Measurements from ENCODE around the gene RNF115. TPM values are rescaled to one million over a fixed set of nuclear protein-coding genes. Genes with fewer than 3 reads are reported as not detected.

Gene RNF115
- total and polyA plus RNA-seq, 7 experiments from 2014 or later = 3.7 to 17.3 (median 14.7) TPM

GRCh38 chr1:145705622-145706021 lies 118.3 kb downstream of the RNF115 start:
- CTCF ChIA-PET = no interaction called here
- Histone ChIP-seq H3K27me3 (ENCODE audit: control insufficient read depth in 2 of 2, insufficient read depth in 2 of 2, low read length in 2 of 2) (no peaks in the 10 kb centered on the region), H3K27ac (ENCODE audit: low read depth, low read length) (no peak overlapping the region), H3K4me1 (ENCODE audit: control insufficient read depth in 2 of 2, insufficient read depth in 2 of 2, low read length in 2 of 2) (no peaks in the 10 kb centered on the region), H3K9me3 (ENCODE audit: control insufficient read depth in 2 of 3, low read length in 3 of 3) (no peaks in the 10 kb centered on the region), H3K4me3 (ENCODE audit: low read length) (no peak overlapping the region), H3K36me3 (ENCODE audit: control insufficient read depth in 2 of 3, insufficient read depth in 3 of 3, low read length in 3 of 3) (no peaks in the 10 kb centered on the region)
- DNase-seq (no peak), ATAC-seq (no peak)
- Mint-ChIP-seq H3K4me1 (peaks cover 0 to 5% (median 0%) of the 10 kb centered on the region in 7 donors), H3K36me3 (no peaks in the 10 kb centered on the region), H3K9me3 (no peaks in the 10 kb centered on the region), H3K27me3 (peaks cover 0 to 25% (median 0%) of the 10 kb centered on the region in 5 donors), H3K4me3 (no peak overlapping the region), H3K27ac (no peak overlapping the region)
- intact Hi-C loops (cut with micrococcal nuclease) = no loop called here
- POLR2A ChIA-PET = no interaction called here

GRCh38 chr1:145702826-145703225 lies 121.1 kb downstream of the RNF115 start:
- Histone ChIP-seq H3K4me3 (ENCODE audit: low read length) (no peak overlapping the region), H3K27me3 (ENCODE audit: control insufficient read depth in 2 of 2, insufficient read depth in 2 of 2, low read length in 2 of 2) (no peaks in the 10 kb centered on the region), H3K9me3 (ENCODE audit: control insufficient read depth in 2 of 3, low read length in 3 of 3) (no peaks in the 10 kb centered on the region), H3K4me1 (ENCODE audit: control insufficient read depth in 2 of 2, insufficient read depth in 2 of 2, low read length in 2 of 2) (no peaks in the 10 kb centered on the region), H3K27ac (ENCODE audit: low read depth, low read length) (no peak overlapping the region), H3K36me3 (ENCODE audit: control insufficient read depth in 2 of 3, insufficient read depth in 3 of 3, low read length in 3 of 3) (no peaks in the 10 kb centered on the region)
- H3K27ac Mint-ChIP-seq = no peak overlapping the region
- intact Hi-C loops (cut with micrococcal nuclease) = no loop called here
- POLR2A ChIA-PET = no interaction called here
- H3K9me3 Mint-ChIP-seq = no peaks in the 10 kb centered on the region
- H3K27me3 Mint-ChIP-seq = peaks cover 0 to 37% (median 0%) of the 10 kb centered on the region in 5 donors
- H3K4me3 Mint-ChIP-seq = no peak overlapping the region
- no peak for DNase-seq
- CTCF ChIA-PET = no interaction called here
- no peak for ATAC-seq
- H3K4me1 Mint-ChIP-seq = peaks cover 0 to under 1% (median 0%) of the 10 kb centered on the region in 7 donors
- no peaks in the 10 kb centered on the region for H3K36me3 Mint-ChIP-seq

DNA sequence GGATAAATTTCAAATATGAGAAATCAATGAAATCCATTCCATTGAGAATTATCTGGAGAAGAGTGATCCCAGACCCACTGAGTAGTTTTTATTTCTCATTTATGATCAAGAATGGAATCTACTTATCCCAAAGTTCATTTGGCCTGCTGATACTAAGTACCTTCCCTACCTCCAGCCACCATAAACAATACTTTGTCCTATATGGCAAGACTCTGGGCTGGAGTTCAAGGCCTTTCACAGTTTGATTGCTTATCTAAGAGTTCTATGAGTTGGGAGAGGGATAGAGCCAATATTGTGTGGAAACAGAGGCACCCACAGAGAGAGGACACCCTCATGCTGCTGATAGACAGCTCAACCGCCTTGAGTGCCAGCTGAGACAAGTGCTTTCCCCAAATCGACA lies 121.8 kb downstream of the RNF115 start:
- no peaks in the 10 kb centered on the region for H3K4me1 ChIP-seq (ENCODE audit: control insufficient read depth in 2 of 2, insufficient read depth in 2 of 2, low read length in 2 of 2)
- Mint-ChIP-seq H3K27me3 (peaks cover 0 to 40% (median 0%) of the 10 kb centered on the region in 5 donors), H3K36me3 (no peaks in the 10 kb centered on the region), H3K27ac (no peak overlapping the region), H3K4me1 (no peaks in the 10 kb centered on the region), H3K9me3 (no peaks in the 10 kb centered on the region), H3K4me3 (no peak overlapping the region)
- H3K27me3 ChIP-seq (ENCODE audit: control insufficient read depth in 2 of 2, insufficient read depth in 2 of 2, low read length in 2 of 2) = no peaks in the 10 kb centered on the region
- DNase-seq = no peak
- ChIA-PET POLR2A (no interaction called here), CTCF (no interaction called here)
- no peak for ATAC-seq
- H3K36me3 ChIP-seq (ENCODE audit: control insufficient read depth in 2 of 3, insufficient read depth in 3 of 3, low read length in 3 of 3) = no peaks in the 10 kb centered on the region
- H3K9me3 ChIP-seq (ENCODE audit: control insufficient read depth in 2 of 3, low read length in 3 of 3) = no peaks in the 10 kb centered on the region
- no peak overlapping the region for H3K27ac ChIP-seq (ENCODE audit: low read depth, low read length)
- intact Hi-C loops (cut with micrococcal nuclease) = no loop called here
- no peak overlapping the region for H3K4me3 ChIP-seq (ENCODE audit: low read length)

- Histone ChIP-seq H3K36me3 (ENCODE audit: control insufficient read depth in 2 of 3, insufficient read depth in 3 of 3, low read length in 3 of 3) (no peaks in the 10 kb centered on the region), H3K4me3 (ENCODE audit: low read length) (no peak overlapping the region), H3K4me1 (ENCODE audit: control insufficient read depth in 2 of 2, insufficient read depth in 2 of 2, low read length in 2 of 2) (no peaks in the 10 kb centered on the region), H3K9me3 (ENCODE audit: control insufficient read depth in 2 of 3, low read length in 3 of 3) (no peaks in the 10 kb centered on the region), H3K27ac (ENCODE audit: low read depth, low read length) (no peak overlapping the region), H3K27me3 (ENCODE audit: control insufficient read depth in 2 of 2, insufficient read depth in 2 of 2, low read length in 2 of 2) (no peaks in the 10 kb centered on the region)
- no peak for DNase-seq
- Mint-ChIP-seq H3K36me3 (no peaks in the 10 kb centered on the region), H3K9me3 (no peaks in the 10 kb centered on the region), H3K4me1 (peaks cover 0 to 2% (median 0%) of the 10 kb centered on the region in 7 donors), H3K4me3 (no peak overlapping the region), H3K27ac (no peak overlapping the region), H3K27me3 (peaks cover 0 to 44% (median 0%) of the 10 kb centered on the region in 5 donors)
- ChIA-PET POLR2A (no interaction called here), CTCF (no interaction called here)
- ATAC-seq = no peak
- intact Hi-C loops (cut with micrococcal nuclease) = no loop called here
Observed at GRCh38 chr1:145701306-145701862, 122.5 kb downstream of the RNF115 start.

DNA sequence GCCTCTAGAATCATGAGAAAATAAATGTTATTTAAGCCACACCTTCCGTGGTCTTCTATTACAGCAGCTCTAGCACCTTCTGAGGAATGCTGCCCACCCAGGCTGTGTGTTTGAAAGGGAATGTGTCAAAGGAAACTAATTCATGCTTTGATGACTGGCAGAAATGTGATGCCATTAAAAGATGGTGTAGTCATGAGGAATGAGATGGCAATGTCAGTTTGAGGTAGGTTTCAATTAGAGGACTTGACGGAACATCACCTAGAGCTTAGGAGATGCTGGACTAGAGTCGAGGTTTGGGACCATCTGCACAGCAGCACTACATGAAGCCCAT lies 127.3 kb downstream of the RNF115 start:
- peaks cover 0 to 7% (median 0%) of the 10 kb centered on the region in 7 donors for H3K4me1 Mint-ChIP-seq
- H3K36me3 Mint-ChIP-seq = no peaks in the 10 kb centered on the region
- intact Hi-C loops (cut with micrococcal nuclease) = no loop called here
- Histone ChIP-seq H3K9me3 (ENCODE audit: control insufficient read depth in 2 of 3, low read length in 3 of 3) (no peaks in the 10 kb centered on the region), H3K27ac (ENCODE audit: low read depth, low read length) (no peak overlapping the region), H3K4me3 (ENCODE audit: low read length) (no peak overlapping the region), H3K4me1 (ENCODE audit: control insufficient read depth in 2 of 2, insufficient read depth in 2 of 2, low read length in 2 of 2) (no peaks in the 10 kb centered on the region), H3K36me3 (ENCODE audit: control insufficient read depth in 2 of 3, insufficient read depth in 3 of 3, low read length in 3 of 3) (no peaks in the 10 kb centered on the region), H3K27me3 (ENCODE audit: control insufficient read depth in 2 of 2, insufficient read depth in 2 of 2, low read length in 2 of 2) (no peaks in the 10 kb centered on the region)
- ATAC-seq (no peak), DNase-seq (no peak)
- CTCF ChIA-PET = no interaction called here
- no peaks in the 10 kb centered on the region for H3K9me3 Mint-ChIP-seq
- H3K4me3 Mint-ChIP-seq = no peak overlapping the region
- no peak overlapping the region for H3K27ac Mint-ChIP-seq
- POLR2A ChIA-PET = no interaction called here
- H3K27me3 Mint-ChIP-seq = peaks cover 0 to 27% (median 0%) of the 10 kb centered on the region in 5 donors

GRCh38 chr1:145695821-145696629 lies 127.9 kb downstream of the RNF115 start:
- Histone ChIP-seq H3K36me3 (ENCODE audit: control insufficient read depth in 2 of 3, insufficient read depth in 3 of 3, low read length in 3 of 3) (no peaks in the 10 kb centered on the region), H3K27ac (ENCODE audit: low read depth, low read length) (no peak overlapping the region), H3K27me3 (ENCODE audit: control insufficient read depth in 2 of 2, insufficient read depth in 2 of 2, low read length in 2 of 2) (no peaks in the 10 kb centered on the region), H3K4me3 (ENCODE audit: low read length) (no peak overlapping the region), H3K4me1 (ENCODE audit: control insufficient read depth in 2 of 2, insufficient read depth in 2 of 2, low read length in 2 of 2) (peaks cover 2 to 6% of the 10 kb centered on the region in 2 donors), H3K9me3 (ENCODE audit: control insufficient read depth in 2 of 3, low read length in 3 of 3) (no peaks in the 10 kb centered on the region)
- Mint-ChIP-seq H3K4me3 (no peak overlapping the region), H3K27ac (no peak overlapping the region), H3K27me3 (peaks cover 0 to 23% (median 0%) of the 10 kb centered on the region in 5 donors), H3K4me1 (peaks cover 0 to 12% (median 2%) of the 10 kb centered on the region in 7 donors), H3K9me3 (no peaks in the 10 kb centered on the region), H3K36me3 (no peaks in the 10 kb centered on the region)
- ATAC-seq = no peak
- intact Hi-C loops (cut with micrococcal nuclease) = no loop called here
- CTCF ChIA-PET = no interaction called here
- DNase-seq = no peak
- POLR2A ChIA-PET = no interaction called here
